ENCODE results near the gene CLINT1.

The CLINT1 gene

DNA sequence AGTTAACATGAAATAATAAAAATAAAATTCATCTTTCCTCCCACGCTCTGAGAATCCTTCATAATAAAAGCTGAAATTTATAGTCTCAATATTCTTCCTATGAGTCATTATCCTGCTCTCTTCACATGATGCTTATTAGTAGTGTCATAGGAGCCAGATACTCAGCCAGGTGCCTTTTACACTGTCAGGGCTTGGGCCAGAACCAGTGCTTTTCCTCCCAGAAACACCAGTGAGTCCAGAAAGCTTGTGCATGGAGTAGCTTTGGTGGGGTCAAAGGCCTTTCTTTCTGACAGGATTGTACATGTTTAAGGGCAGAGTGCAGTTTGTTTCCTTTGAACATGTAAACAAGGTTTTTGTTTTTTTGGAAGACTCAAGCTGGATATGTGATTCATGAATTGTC, 108.6 kb downstream of the CLINT1 start:
- no peak for DNase-seq

DNA sequence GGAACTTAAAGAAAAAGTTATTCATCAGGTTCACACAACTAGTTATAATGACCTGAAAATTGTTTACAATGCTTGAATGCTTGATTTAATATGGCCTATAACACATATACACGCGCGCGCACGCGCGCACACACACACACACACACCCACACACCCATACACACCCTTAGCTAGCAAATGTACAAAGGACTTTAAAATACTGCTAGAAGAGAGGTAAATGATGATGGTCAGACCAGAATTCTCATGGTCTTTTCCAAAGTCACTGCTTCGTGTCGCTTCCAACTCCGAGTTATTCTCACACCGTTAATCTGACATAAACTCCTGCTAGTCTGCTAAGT, 109.5 kb downstream of the CLINT1 start:
- no peak for DNase-seq

DNA sequence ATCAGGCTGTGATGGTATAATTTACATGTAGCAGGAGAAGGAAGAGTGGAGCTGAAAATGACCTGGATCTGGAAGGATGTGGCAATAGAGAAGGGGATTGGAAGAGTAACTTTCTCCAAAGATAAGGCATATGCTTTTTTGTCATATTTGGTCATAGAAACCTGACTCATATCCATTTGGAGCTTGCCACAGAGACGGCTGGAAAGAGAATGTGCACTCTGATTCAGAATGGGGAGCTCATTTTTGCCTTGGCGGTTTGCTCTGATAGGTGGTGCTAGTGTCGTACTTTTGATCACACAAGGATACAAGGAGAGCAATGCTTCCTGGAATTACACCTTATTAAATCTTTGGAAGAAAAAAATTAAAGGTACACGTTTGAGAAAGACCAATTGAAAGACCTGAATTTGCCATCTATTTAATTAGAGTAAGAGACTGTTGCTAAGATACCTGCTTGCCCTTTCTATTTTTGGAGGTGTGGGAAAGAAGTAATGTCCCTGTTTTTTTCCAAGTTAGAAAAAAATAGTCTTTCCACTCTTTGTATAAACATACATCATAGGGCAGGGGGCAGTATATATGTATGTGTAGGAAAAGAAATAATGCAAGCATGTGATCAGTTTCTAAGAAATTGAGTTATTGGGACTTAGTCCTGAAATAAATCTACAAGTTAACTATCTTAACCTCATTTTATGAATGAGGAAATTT, 110.0 kb downstream of the CLINT1 start:
- DNase-seq, result peak; percentile 6

DNA sequence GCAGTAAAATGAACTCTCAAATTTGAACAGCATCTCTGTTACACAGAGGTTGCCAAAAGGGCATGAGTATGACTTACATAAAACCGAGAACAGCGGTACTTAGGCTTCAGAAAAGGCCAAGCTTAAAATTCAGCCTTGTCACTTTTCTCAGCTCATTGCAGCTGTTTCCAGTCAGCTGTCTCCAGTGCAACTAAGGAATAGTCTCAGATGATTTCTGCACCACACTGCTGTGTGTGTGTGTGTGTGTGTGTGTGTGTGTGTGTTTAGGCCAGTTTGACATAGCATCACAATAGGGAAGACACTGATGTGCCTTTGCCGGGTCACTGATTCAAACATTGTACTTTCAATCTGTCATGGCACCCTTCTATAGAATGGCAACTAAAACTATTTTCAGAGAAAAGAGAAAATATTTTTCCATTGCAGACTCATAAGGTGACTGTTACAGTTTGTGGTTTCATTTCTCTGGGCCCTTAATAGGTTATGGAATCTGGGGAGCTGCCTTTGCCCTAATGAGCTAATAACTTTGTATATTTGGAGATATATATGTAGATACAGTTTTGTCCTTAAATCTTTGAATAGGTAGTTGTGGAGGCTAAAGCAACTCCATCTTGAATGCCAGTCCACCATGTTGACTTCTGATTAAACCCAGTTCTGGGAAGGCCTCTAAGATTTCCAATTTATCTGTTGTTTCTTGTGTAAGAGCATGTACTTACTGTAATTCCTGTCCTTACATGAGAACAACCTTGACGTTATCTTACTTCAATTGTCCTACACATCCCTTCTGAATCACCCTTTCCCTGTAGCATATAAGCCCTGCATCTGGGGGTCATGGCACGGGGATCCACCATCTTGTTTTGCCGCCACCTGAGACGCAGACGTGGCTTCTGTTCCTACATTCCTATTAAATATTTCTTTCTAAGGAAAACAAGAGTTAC, 110.9 kb downstream of the CLINT1 start:
- DNase-seq, result peak; percentile 60

DNA sequence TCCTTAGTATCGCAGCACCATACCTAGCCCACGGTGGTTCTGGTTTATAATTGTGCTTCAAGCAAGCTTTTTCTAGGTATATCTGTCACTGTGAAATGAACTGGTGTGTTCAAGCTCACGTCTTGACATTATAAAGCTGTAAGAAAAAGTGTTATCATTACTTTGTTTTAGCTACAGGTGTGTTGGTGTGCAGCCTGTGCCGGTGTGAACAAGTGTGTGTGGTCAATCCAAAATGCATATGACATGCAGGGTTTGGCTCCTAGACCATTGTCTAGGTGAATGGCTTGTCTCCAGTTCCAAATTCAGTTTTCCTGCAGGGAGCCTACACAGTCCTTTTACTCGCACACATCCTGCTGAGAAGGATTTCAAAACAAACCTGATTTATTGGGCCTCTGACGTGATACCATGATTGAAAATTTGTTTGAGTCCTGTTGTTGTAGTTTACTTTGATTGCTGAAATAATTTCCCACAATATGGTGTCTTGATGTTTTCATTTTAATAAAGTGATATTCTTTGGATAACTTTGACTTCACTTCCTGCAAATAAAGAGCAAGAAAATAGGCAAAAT, 111.7 kb downstream of the CLINT1 start:
- DNase-seq, result peak; percentile 89

DNA sequence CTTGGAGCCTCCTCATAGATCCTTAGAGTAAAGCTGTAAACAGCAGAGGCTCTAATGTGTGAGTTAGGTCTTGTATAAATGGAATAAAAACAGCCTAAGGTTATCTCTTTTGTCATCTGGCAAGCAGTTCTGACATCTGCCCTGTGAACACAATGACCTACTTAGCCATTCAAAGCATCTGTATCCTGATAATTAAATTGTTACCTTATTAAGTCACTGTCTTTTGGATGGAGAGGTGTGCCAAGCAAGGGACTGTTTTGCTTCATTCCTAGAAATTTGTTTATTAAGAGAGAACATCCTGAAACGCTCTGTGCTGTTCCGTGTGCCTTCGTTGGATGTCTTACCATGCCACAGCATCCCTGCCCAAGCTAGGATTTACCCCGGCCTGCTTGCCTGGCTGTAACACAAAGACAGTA, 113.9 kb downstream of the CLINT1 start:
- DNase-seq, result peak; percentile 49

DNA sequence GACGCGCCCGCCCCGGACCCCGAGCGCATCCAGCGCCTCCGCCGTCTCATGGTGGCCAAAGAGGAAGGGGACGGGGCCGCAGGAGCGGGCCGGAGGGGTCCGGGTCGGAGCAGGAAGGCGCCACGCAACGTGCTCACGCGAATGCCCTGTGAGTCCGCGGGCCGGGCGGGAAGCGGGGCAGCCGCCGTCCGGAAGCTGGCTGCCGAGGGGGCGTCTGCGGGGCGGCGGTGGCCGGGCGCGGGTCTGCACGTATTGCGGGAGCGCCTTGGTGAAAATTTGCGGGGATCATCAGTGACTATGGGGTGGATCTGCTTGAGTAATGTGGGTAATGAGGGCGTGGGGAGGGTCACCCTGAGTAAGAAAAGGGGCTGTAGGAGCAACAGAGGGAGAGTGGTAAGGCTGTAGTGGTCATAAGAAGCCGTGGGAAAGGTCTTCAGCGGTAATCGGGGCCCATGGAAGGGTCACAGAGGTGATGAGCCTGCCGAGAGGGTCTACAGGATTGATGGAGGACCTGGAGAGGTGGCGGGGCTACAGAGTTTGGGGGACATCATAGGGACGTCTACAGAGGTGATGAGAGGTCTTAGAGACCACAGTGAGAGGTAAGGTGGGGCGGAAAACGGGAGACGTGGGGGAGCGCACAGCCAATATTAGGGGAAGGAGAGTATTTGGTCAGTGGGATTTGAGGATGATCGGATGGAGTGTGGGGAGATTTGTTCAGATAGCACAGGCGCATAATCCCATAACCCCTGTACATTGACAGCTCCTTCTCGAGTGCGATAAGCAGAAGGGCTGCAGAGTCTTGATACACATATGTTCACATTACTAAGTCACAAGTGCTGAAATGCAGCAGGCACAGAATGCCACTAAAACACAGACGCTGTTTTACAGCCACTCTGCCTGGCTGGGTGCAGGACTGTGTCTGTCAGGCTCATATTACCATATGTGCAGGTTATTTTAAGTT, 114.6 kb downstream of the CLINT1 start:
- DNase-seq, result peak; percentile 65

DNA sequence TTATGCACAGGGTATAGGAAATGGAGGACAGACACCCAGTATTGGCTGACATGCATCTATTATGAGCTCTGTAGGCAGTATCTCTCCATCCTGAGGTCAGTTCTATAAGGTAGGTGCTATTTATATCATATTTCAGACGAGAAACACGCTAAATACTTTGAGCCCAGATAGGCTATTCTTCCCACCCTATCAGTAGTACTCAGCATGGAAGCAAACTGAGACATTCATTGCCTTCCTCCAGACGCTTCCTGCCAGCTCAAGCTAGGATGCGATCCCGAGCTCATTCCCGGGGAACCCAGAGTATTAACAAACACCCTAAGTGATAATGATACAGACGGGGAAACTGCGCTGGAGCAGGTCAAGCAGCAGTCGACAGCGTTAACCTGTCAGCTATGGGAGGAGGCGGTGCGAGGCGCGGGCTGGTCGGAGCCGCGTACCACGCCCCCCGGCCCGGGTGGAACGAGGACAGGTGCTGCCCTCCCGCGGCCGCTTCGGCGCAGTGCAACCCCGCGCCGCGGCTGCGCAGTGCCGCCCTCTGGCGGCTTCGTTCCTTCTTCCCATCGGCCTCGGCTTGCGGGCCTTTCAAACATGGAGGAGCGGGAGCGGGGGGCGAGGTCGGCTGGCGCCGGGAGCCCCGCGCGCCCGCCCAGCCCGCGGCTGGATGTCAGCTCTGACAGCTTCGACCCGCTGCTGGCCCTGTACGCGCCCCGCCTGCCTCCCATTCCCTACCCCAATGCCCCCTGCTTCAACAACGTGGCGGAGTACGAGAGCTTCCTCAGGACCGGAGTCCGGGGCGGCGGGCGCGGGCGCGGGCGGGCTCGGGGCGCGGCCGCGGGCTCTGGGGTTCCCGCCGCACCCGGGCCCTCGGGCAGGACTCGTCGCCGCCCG, 115.5 kb downstream of the CLINT1 start, which contains the start of gene LSM11:
Gene LSM11 (plus strand): TSS at position 550 of the 888 bp plus-strand sequence. CDS start 39 bp downstream, at position 589.
- peak; percentile 92 for DNase-seq

DNA sequence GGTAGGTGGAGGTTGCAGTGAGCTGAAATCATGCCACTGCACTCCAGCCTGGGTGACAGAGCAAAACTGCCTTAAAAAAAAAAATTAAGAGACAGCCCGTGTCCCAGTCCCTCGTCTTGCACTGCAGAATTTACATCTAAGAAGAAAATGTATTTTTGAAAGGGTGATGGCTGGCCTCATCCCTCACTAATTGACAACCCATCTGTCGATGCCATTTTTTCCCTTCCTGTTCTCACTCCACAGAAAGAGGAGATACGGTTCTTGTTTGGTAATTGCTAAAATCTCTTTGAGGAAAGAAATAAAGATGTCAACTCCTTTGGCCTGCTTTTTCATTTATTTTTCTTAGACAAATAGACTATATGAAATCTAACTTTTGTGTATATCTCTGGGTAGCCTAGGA, 117.8 kb downstream of the CLINT1 start:
- DNase-seq, result no peak

DNA sequence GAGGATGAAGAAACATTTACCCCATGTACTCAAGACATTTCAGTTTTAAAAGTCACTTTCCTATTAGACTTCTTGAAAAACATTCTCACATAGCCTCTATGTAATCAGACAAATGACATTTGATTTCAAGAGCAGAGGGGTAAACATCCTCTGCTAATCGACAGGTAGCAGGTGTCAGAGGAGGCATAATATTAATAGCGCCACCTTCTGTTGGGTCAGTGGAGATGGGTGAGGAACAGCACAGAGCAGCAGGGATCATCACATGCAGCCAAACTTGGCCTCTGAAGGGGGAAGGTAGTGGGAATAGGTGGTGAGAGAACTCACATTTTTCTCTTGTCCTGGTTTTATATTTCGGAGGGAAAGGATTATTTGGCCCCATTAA, 118.7 kb downstream of the CLINT1 start:
- peak; percentile 60 for DNase-seq

DNA sequence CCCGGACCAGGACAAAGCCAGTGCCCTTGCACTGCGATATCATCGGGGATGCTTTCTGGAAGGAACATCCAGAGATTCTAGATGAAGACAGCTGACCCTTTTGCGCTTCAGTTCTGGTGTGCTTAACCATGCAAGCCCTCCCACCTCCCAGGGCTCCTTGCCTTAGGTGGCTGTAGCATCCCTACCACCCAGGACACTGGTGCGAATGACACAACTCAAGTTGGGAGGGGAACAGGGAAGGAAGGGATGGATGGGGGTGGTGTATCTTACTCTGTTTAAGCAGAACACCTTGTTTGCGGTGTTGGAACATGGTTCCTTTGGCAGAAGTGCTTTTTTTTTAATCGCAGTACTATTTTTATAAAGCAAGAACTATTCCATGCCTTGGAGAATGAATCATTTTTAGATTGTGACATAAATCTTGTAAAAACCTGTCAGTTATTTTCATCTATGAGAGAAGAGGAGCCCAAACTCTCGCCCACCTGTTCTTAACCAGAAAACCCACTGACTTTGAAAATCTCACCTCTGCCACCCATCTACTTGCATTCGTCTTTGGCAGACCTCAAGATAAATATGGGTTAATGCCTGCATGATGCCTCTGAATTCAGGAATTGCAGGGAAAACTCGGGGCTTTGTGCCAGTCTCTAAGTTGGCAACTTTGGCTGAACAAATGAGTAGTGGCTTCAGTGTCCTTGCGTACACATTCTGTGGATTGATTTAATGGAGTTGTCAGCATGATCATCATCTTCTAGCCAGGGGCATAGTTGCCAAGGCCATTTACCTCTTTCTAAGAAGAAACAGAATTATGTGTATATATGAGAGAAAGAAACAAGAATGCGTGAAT, 119.3 kb downstream of the CLINT1 start:
- DNase-seq, result no peak

DNA sequence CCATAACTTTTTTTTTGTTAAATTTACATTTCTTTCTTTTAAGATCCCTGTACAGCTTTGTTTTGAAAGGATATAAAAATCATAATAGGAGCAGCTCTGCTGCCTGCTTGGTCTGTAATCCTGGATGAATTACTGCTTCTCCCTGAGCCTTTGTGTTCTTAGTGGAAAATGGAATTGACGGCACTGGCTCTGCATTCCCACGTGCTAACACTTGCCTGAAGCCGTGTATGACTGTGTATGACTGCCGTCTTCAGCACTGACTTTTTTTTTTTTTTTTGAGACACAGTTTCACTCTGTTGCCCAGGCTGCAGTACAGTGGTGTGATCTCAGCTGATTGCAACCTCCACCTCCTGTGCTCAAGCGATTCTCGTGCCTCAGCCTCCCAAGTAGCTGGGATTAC, 123.0 kb downstream of the CLINT1 start:
- no peak for DNase-seq

All from NCI-H69 (cell line).